Gastroesophageal sphincter (tissue), 4 donors: ENCODE data around the gene CSMD2. TPM values are rescaled to one million over a fixed set of nuclear protein-coding genes. Genes with fewer than 3 reads are reported as not detected.

Experiments used
- ATAC-seq: fragments of 150-250 bp; one replicate; pipeline ENCODE4 v1.9.1; 2016; ENCODE audit warnings: mild to moderate bottlenecking, moderate library complexity
- H3K27ac ChIP-seq, 4 donors: fragments of 200-600 bp; sonication (generic) in 3 of 4; 1 replicate in 3 of 4; 2 replicates in 1 of 4; pipeline ENCODE4 v1.5.1; 2016 to 2019
- H3K27me3 ChIP-seq: fragments of 200-600 bp; sonication (generic); one replicate; pipeline ENCODE4 v1.5.1; 2019
- H3K36me3 ChIP-seq, 2 donors: fragments of 200-600 bp; sonication (generic); one replicate each; pipeline ENCODE4 v1.5.1; 2019; ENCODE audit warnings: control low read depth in 1 of 2
- H3K4me1 ChIP-seq, 3 donors: fragments of 200-600 bp; sonication (generic); 1 replicate in 2 of 3; 2 replicates in 1 of 3; pipeline ENCODE4 v1.5.1; 2016 to 2019; ENCODE audit warnings: control low read depth in 2 of 3
- H3K4me3 ChIP-seq, 2 donors: fragments of 200-600 bp; sonication (generic); one replicate each; pipeline ENCODE4 v1.5.1; 2019; ENCODE audit warnings: mild to moderate bottlenecking in 1 of 2, moderate library complexity in 1 of 2
- H3K9me3 ChIP-seq, 3 donors: fragments of 200-600 bp; sonication (generic); one replicate each; pipeline ENCODE4 v1.5.1; 2017 to 2019; ENCODE audit warnings: control low read depth in 2 of 3
- EP300 ChIP-seq: sonication (generic); formaldehyde crosslinking; IDR thresholded peaks from one replicate; pipeline ENCODE4 v1.6.1; 2017; ENCODE audit warnings: antibody characterized with exemption, mild to moderate bottlenecking
- POLR2A ChIP-seq, 2 donors: fragments of 450-650 bp; IDR thresholded peaks; one replicate each; pipeline ENCODE4 v1.6.1; 2017; ENCODE audit warnings: antibody characterized with exemption in 2 of 2, mild to moderate bottlenecking in 2 of 2, moderate library complexity in 1 of 2
- POLR2AphosphoS5 ChIP-seq: sonication (generic); formaldehyde crosslinking; IDR thresholded peaks from one replicate; pipeline ENCODE4 v1.6.1; 2017; ENCODE audit warnings: antibody characterized with exemption
- WGBS, 2 donors: methylation state at CpG; one replicate each; pipeline ENCODE4 v1.1.5; 2018; ENCODE audit warnings: low coverage in 1 of 2; 5-methylcytosine and 5-hydroxymethylcytosine counted together
- total RNA-seq, 4 donors: library from RNA; depleted of rRNA; stranded (reverse); fragments of >200 nt; gene quantifications; one replicate each; pipeline ENCODE4 v1.1.0, GENCODE V29; 2016
- TF ChIP-seq, protein P1 (sequence below), 4 experiments: fragments of 200-600 bp in 2 of 4; fragments of 450-650 bp in 2 of 4; sonication (generic) in 1 of 4; IDR thresholded peaks; one replicate each; pipeline ENCODE4 v1.5.1; 2017 to 2019; ENCODE audit warnings: antibody characterized with exemption in 4 of 4, mild to moderate bottlenecking in 2 of 4, moderate library complexity in 2 of 4

The CSMD2 gene
- total RNA-seq, 4 donors from 2014 or later: 0.22 to 2.5 (median 0.37) TPM

DNA sequence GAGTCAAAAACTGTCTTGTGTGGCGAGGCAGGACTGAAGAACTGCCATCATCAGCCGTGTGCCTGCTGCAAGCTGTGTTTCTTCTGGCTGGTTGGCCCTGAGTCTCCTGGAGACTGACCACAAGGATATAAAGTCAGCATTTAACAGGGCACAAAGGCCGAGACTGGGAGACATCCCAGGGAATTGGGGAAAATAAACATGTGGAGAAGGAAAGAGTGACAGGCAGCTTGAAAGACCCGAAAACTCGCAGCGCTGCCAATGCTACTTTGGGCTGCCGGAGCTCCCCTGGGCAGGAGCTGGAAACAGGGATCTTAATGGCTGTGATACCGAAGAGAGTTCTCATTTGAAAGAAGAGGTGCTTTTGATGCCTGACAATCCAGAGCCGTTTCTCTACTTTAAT is 426.5 kb downstream of the CSMD2 start:
- WGBS, 2 donors: 57 to 80% methylated on average over 1 to 6 of the region's 9 CpGs
- Histone ChIP-seq H3K4me3 (no peak overlapping the region), H3K27me3 (peaks cover 40% of the 10 kb centered on the region), H3K9me3 (no peaks in the 10 kb centered on the region), H3K4me1 (no peaks in the 10 kb centered on the region), H3K36me3 (no peaks in the 10 kb centered on the region), H3K27ac (no peak overlapping the region)
- no peak for ATAC-seq
- TF ChIP-seq POLR2AphosphoS5 (no peak), EP300 (no peak), POLR2A (IDR thresholded peaks at IDR 0.05) (no peak)
- TF ChIP-seq, protein P1, sequence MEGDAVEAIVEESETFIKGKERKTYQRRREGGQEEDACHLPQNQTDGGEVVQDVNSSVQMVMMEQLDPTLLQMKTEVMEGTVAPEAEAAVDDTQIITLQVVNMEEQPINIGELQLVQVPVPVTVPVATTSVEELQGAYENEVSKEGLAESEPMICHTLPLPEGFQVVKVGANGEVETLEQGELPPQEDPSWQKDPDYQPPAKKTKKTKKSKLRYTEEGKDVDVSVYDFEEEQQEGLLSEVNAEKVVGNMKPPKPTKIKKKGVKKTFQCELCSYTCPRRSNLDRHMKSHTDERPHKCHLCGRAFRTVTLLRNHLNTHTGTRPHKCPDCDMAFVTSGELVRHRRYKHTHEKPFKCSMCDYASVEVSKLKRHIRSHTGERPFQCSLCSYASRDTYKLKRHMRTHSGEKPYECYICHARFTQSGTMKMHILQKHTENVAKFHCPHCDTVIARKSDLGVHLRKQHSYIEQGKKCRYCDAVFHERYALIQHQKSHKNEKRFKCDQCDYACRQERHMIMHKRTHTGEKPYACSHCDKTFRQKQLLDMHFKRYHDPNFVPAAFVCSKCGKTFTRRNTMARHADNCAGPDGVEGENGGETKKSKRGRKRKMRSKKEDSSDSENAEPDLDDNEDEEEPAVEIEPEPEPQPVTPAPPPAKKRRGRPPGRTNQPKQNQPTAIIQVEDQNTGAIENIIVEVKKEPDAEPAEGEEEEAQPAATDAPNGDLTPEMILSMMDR (IDR thresholded peaks at IDR 0.05): no peak

DNA sequence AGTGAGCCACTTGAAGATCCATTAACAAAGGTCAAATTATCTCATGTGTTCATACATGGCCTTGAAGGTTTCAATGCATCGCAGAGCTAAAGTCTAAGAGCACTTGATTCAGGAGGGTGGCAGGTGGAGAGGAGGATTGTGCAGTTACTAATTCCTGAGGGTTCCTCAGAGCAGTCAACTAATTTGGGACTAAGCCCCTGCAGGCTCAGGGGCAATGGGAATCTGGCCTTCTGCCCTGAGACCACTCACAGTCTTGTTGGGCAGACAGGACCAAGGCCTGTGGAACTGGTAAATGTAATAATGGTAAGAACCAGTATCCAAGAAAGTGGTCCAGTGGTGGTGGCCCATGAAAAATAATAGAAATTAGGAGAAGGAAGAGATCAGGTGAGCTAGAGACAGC is 428.5 kb downstream of the CSMD2 start:
- no peaks in the 10 kb centered on the region for H3K9me3 ChIP-seq
- no peak for ATAC-seq
- WGBS, 2 donors: 80 to 100% methylated on average over 1 of the region's 1 CpG
- H3K36me3 ChIP-seq: no peaks in the 10 kb centered on the region
- H3K4me3 ChIP-seq: no peak overlapping the region
- no peak overlapping the region for H3K27ac ChIP-seq
- H3K27me3 ChIP-seq: peaks cover 27% of the 10 kb centered on the region
- no peak for TF ChIP-seq POLR2A (IDR thresholded peaks at IDR 0.05)
- TF ChIP-seq, protein P1 (IDR thresholded peaks at IDR 0.05): no peak
- TF ChIP-seq POLR2AphosphoS5: no peak
- no peak for TF ChIP-seq EP300
- H3K4me1 ChIP-seq: no peaks in the 10 kb centered on the region

DNA sequence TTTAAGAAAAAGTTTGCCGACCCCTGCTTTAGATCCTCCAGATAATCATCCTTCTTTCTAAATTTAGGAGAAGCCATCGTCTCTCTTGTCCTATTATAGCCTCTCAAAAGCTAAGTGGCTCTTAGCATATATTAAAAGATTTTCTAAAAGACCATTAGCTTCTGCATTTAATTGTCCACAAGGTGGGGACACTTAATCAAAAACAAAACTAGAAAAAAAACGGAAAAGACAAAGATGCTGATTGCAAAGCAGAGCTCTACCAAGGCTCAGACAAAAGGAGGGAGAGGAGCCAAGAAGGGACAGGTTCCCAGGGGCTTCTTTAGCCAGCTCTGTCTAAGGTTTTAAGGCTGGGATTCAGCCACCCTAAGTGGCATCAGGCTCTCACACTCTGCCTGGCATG is 429.4 kb downstream of the CSMD2 start:
- Histone ChIP-seq H3K9me3 (no peaks in the 10 kb centered on the region), H3K27ac (no peak overlapping the region), H3K27me3 (peaks cover 24% of the 10 kb centered on the region), H3K4me3 (no peak overlapping the region), H3K36me3 (no peaks in the 10 kb centered on the region), H3K4me1 (no peaks in the 10 kb centered on the region)
- 9 to 40% methylated on average over 2 to 3 of the region's 3 CpGs for WGBS, 2 donors
- no peak for ATAC-seq
- no peak for TF ChIP-seq EP300
- TF ChIP-seq POLR2A (IDR thresholded peaks at IDR 0.05): no peak
- TF ChIP-seq, protein P1 (IDR thresholded peaks at IDR 0.05): no peak
- no peak for TF ChIP-seq POLR2AphosphoS5

DNA sequence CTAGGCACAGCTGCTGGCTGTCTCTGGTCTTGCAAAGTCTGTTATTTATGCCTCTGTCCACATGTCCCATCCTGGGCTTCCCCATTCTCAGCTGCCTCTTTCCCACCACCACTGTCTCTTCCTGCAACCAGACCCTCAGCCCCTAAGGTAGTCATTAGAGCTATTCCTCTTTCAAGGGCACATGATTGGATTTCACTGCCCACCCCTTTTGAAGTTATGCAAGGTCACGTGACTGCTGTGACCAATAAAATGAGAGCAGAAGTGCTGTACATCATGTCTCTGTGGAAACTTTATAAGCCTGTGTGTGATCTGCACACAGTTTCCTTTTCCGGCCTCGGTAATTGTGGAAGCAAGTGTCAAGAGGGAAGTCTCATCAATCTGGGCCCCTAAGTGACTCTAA is 437.7 kb downstream of the CSMD2 start:
- WGBS, 2 donors: 62% methylated on average over 3 of the region's 3 CpGs; no CpG with 5 or more reads in 1 of the 2 donors
- Histone ChIP-seq H3K27ac (no peak overlapping the region), H3K9me3 (no peaks in the 10 kb centered on the region), H3K4me3 (no peak overlapping the region), H3K27me3 (peaks cover 8% of the 10 kb centered on the region), H3K4me1 (no peaks in the 10 kb centered on the region), H3K36me3 (no peaks in the 10 kb centered on the region)
- no peak for TF ChIP-seq POLR2AphosphoS5
- TF ChIP-seq POLR2A (IDR thresholded peaks at IDR 0.05): no peak
- TF ChIP-seq EP300: no peak
- no peak for ATAC-seq

DNA sequence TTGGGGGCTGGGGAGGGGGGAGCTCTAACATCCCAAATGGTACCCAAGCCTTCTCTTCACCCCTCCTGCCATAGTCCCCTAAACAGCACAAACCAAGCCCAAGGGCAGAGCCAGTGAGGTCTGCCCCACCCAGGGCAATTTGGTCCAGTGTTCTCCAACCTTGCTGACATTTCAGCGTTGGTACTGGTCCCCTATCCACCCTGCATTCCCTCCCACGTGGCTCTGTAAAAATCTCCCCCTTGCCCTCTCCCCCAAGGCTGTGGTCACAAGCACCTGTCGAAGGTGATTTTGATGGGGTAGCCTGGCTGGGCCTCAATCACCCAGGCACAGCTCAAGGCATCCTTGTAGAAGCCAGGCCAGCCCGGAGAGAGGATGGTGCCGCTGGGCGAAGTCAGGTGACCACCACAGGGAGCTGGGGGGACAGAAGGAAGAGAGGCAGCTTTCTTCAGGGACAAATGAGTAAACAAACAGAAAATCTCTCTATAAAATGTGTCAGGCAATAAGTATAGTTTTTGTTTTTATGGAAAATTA is 438.7 kb downstream of the CSMD2 start:
- Histone ChIP-seq H3K36me3 (no peaks in the 10 kb centered on the region), H3K9me3 (no peaks in the 10 kb centered on the region), H3K27ac (no peak overlapping the region), H3K4me3 (no peak overlapping the region), H3K4me1 (no peaks in the 10 kb centered on the region), H3K27me3 (peaks cover 8% of the 10 kb centered on the region)
- WGBS, 2 donors: 70 to 92% methylated on average over 2 of the region's 6 CpGs
- no peak for ATAC-seq
- TF ChIP-seq EP300 (no peak), POLR2AphosphoS5 (no peak), POLR2A (IDR thresholded peaks at IDR 0.05) (no peak)
- TF ChIP-seq, protein P1 (IDR thresholded peaks at IDR 0.05): no peak
